Type B pancreatic cell (in vitro differentiated cells): ENCODE results near the gene IYD. TPM values are rescaled to one million over a fixed set of nuclear protein-coding genes. Genes with fewer than 3 reads are reported as not detected.
"Not testable (repeated sequence)": the region's sequence is repeated elsewhere in the genome, so short reads cannot be mapped to it uniquely, and the experiment has no call there.

Experiments used
- DNase-seq: peaks from one replicate; pipeline ENCODE4 v3.0.0; 2021; ENCODE audit warnings: mixed read lengths; ENCODE audit not compliant: unreplicated experiment; ENCODE audit errors: extremely low spot score
- H3K27ac Mint-ChIP-seq: 2 replicates; pipeline ENCODE4 v1.8.0; 2021; ENCODE audit warnings: mild to moderate bottlenecking, mixed read lengths
- H3K27me3 Mint-ChIP-seq: 2 replicates; pipeline ENCODE4 v1.8.0; 2021; ENCODE audit warnings: mixed read lengths
- H3K36me3 Mint-ChIP-seq: 2 replicates; pipeline ENCODE4 v1.8.0; 2021; ENCODE audit warnings: mixed read lengths
- H3K4me1 Mint-ChIP-seq: one replicate; pipeline ENCODE4 v1.8.0; 2021; ENCODE audit warnings: mixed read lengths; ENCODE audit not compliant: unreplicated experiment
- H3K4me3 Mint-ChIP-seq: 2 replicates; pipeline ENCODE4 v1.8.0; 2021; ENCODE audit warnings: mild to moderate bottlenecking, mixed read lengths
- H3K9me3 Mint-ChIP-seq: 2 replicates; pipeline ENCODE4 v1.8.0; 2021; ENCODE audit warnings: mixed read lengths
- total RNA-seq: library from RNA; stranded (reverse); gene quantifications from 2 replicates; pipeline ENCODE4 v1.2.1, GENCODE V29; 2021; ENCODE audit warnings: low replicate concordance
- TF ChIP-seq, protein P1 (sequence below): fragments of 200-600 bp; sonication (generic); conservative IDR thresholded peaks from 2 replicates; pipeline ENCODE4 v1.5.0; 2021; ENCODE audit warnings: antibody characterized with exemption, mild to moderate bottlenecking

Gene IYD
- total RNA-seq, 1 donor from 2014 or later = 0.24 TPM

DNA sequence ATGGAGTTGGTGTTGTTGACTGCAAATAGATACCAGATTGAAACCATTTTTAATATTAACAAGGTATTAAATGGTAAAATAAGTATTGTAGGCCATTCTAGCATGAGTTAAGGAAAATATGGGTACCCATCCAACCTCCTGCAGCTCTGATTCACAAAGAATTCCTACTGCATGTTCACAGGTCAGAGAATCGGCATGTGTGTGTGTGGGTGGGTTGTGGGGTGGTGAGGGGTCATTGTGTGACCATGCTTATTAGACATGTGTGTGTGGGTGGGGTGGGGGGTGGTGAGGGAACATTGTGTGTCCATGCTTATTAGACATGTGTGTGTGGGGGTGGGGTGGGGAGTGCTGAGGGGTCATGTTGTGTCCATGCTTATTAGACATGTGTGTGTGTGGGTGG lies 3.2 kb downstream of the IYD start:
- no peaks in the 10 kb centered on the region for H3K36me3 Mint-ChIP-seq
- no peak overlapping the region for H3K4me3 Mint-ChIP-seq
- peaks cover 8% of the 10 kb centered on the region for H3K27me3 Mint-ChIP-seq
- DNase-seq = no peak
- peaks cover 4% of the 10 kb centered on the region for H3K4me1 Mint-ChIP-seq
- H3K27ac Mint-ChIP-seq = no peak overlapping the region
- TF ChIP-seq, protein P1, sequence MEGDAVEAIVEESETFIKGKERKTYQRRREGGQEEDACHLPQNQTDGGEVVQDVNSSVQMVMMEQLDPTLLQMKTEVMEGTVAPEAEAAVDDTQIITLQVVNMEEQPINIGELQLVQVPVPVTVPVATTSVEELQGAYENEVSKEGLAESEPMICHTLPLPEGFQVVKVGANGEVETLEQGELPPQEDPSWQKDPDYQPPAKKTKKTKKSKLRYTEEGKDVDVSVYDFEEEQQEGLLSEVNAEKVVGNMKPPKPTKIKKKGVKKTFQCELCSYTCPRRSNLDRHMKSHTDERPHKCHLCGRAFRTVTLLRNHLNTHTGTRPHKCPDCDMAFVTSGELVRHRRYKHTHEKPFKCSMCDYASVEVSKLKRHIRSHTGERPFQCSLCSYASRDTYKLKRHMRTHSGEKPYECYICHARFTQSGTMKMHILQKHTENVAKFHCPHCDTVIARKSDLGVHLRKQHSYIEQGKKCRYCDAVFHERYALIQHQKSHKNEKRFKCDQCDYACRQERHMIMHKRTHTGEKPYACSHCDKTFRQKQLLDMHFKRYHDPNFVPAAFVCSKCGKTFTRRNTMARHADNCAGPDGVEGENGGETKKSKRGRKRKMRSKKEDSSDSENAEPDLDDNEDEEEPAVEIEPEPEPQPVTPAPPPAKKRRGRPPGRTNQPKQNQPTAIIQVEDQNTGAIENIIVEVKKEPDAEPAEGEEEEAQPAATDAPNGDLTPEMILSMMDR = no peak
- no peaks in the 10 kb centered on the region for H3K9me3 Mint-ChIP-seq

DNA sequence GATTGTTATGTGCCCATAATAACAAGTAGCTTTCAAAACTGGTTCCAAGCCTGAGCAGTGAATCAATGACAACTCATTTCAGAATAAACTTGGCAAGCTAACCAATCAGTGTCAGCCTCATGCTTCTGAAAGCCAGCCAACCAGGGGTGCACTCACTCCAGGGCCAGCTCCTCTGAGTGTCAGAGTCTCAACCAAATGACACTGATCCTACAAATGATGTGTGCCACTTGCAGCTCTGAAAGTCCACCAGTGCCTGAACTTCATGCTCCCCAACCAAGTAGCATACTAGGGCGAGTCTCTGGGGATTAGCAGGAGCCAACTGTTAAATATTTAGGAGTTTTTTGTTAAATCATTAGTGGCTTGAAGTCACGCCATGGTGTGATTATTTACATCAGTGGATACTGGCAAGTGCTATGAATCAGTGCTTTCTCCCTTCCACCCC lies 4.5 kb downstream of the IYD start:
- Mint-ChIP-seq H3K4me3 (no peak overlapping the region), H3K36me3 (no peaks in the 10 kb centered on the region), H3K27me3 (peaks cover 8% of the 10 kb centered on the region), H3K27ac (no peak overlapping the region), H3K4me1 (peaks cover 2% of the 10 kb centered on the region), H3K9me3 (no peaks in the 10 kb centered on the region)
- TF ChIP-seq, protein P1 = no peak
- no peak for DNase-seq

DNA sequence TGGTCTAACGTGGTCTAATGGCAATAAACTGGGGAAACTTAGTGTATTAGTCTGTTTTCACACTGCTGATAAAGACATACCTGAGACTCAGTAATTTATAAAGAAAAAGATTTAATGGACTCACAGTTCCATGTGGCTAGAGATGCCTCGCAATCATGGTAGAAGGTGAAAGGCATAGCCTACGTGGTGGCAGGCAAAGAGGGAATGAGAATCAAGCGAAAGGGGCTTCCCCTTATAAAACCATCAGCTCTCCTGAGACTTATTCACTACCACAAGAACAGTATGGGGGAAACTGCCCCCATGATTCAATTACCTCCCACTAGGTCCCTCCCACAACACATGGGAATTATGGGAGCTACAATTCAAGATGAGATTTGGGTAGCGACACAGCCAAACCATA lies 5.5 kb downstream of the IYD start:
- DNase-seq, H3K36me3 Mint-ChIP-seq, H3K9me3 Mint-ChIP-seq, H3K27ac Mint-ChIP-seq, H3K27me3 Mint-ChIP-seq, H3K4me1 Mint-ChIP-seq, H3K4me3 Mint-ChIP-seq: not testable (repeated sequence)

DNA sequence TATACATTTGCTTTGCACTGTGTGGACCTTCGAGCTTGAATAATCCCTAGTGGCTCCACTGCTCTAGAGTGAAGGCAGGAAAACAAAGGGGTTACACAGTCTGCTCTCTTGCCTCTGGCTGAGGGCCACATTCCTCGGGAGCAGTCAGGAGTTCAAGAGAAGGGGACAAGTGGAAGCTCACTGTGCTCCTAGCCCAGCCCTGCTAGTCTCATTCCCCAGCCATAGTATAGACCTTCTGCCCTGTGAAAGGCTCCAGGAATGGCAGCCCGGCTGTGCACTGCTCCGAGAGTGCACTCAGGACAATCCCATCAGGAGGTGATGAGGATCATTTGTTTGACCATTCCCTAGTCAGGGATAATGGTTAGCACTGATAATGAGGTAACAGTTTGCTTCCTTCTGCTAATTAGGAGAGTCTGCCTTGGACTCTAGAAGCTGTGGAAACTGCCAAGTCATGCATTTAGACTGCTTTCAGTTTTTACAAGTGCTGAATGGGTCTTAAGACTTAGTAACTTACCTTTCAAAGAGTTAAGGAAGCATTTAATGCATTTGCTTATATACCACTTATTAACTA lies 8.5 kb downstream of the IYD start:
- DNase-seq = no peak

DNA sequence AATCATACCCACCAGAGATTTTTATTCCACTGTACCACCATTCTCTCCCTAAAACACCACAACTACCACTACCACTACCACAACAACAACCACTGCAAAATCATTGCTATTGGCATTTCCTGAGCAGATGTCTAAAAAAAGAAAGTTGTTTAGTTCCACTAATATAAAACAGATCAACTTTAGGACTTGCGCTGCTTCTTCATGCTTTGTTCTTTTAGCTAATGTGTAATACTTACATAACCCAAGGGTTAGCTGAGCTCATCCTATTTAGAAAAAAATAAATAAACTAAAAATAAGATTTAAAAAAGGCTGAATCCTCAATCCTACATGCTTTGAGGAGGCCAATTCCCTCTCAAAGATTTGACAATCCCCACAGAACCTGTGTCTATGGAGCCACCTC lies 11.4 kb downstream of the IYD start:
- no peak for DNase-seq
- Mint-ChIP-seq H3K36me3 (no peaks in the 10 kb centered on the region), H3K27ac (no peak overlapping the region), H3K27me3 (peaks cover 12% of the 10 kb centered on the region), H3K4me3 (no peak overlapping the region), H3K9me3 (no peaks in the 10 kb centered on the region), H3K4me1 (no peaks in the 10 kb centered on the region)
- TF ChIP-seq, protein P1 = no peak

More for the DNA sequence above, 8.5 kb downstream of the IYD start:
- Mint-ChIP-seq H3K9me3 (no peaks in the 10 kb centered on the region), H3K27me3 (peaks cover 16% of the 10 kb centered on the region), H3K36me3 (no peaks in the 10 kb centered on the region), H3K4me3 (no peak overlapping the region), H3K27ac (no peak overlapping the region), H3K4me1 (no peaks in the 10 kb centered on the region)
- TF ChIP-seq, protein P1 = no peak

DNA sequence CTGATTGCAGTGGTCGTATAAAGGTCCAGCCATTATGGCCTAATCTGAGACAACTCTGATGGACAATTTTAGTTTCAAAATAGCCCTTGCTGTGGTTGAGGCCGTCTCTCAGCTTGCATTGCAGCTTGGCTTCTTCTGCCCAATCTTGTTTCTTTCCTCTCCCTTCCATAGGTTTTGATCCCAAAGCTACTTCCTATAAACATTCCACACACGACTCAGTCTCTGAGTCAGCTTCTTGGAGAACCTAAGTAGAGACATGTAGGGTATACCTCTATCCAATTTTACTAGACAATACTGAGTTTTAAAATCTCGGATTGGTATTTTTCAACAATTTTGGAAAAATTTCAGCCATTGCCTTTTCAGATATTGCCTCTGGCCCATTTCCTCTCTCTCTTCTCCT lies 13.4 kb downstream of the IYD start:
- TF ChIP-seq, protein P1 = no peak
- Mint-ChIP-seq H3K9me3 (no peaks in the 10 kb centered on the region), H3K27ac (no peak overlapping the region), H3K36me3 (no peaks in the 10 kb centered on the region), H3K4me3 (no peak overlapping the region), H3K4me1 (no peaks in the 10 kb centered on the region), H3K27me3 (peaks cover 9% of the 10 kb centered on the region)
- no peak for DNase-seq
